BJ (cell line): Measurements from ENCODE around the gene FAM124B. TPM values are rescaled to one million over a fixed set of nuclear protein-coding genes. Genes with fewer than 3 reads are reported as not detected.

Experiments
- CTCF ChIA-PET: fragments of 350-600 bp; formaldehyde crosslinking; extraction: SDS; loops from one replicate; lab custom pipeline; 2021; ENCODE audit warnings: antibody characterized with exemption, inconsistent platforms; lab: Yijun Ruan, JAX
- POLR2A ChIA-PET: fragments of 300-600 bp; sonication (Branson Sonifier 250); formaldehyde crosslinking; extraction: SDS; loops from one replicate; lab custom pipeline; 2021; ENCODE audit warnings: antibody characterized with exemption; lab: Charles Lee
- DNase-seq: peaks from one replicate; pipeline ENCODE4 v3.0.0-alpha.2; 2011; ENCODE audit warnings: low read depth
- H3K27me3 ChIP-seq: 2 replicates; pipeline ENCODE4 v1.6.0; 2011; ENCODE audit warnings: low read length; ENCODE audit not compliant: control insufficient read depth, insufficient read depth
- H3K36me3 ChIP-seq: 2 replicates; pipeline ENCODE4 v1.5.1; 2011; ENCODE audit warnings: low read length; ENCODE audit not compliant: control insufficient read depth, insufficient read depth
- H3K4me3 ChIP-seq: 2 replicates; pipeline ENCODE4 v1.5.1; 2011; ENCODE audit warnings: low read depth, mild to moderate bottlenecking, control low read depth, low read length
- polyA plus RNA-seq: library from polyadenylated mRNA; depleted of rRNA; stranded (reverse); fragments of >200 nt; gene quantifications from 2 replicates; pipeline ENCODE4 v1.2.3, GENCODE V29; 2011
- TF ChIP-seq, protein P1 (sequence below): IDR thresholded peaks from 2 replicates; pipeline ENCODE4 v1.5.1; 2011; ENCODE audit warnings: low read depth, mild to moderate bottlenecking, control low read depth, inconsistent platforms, low read length, moderate library complexity; ENCODE audit not compliant: insufficient read depth

FAM124B gene
- polyA plus RNA-seq, 1 experiment, result 0.04 TPM

DNA sequence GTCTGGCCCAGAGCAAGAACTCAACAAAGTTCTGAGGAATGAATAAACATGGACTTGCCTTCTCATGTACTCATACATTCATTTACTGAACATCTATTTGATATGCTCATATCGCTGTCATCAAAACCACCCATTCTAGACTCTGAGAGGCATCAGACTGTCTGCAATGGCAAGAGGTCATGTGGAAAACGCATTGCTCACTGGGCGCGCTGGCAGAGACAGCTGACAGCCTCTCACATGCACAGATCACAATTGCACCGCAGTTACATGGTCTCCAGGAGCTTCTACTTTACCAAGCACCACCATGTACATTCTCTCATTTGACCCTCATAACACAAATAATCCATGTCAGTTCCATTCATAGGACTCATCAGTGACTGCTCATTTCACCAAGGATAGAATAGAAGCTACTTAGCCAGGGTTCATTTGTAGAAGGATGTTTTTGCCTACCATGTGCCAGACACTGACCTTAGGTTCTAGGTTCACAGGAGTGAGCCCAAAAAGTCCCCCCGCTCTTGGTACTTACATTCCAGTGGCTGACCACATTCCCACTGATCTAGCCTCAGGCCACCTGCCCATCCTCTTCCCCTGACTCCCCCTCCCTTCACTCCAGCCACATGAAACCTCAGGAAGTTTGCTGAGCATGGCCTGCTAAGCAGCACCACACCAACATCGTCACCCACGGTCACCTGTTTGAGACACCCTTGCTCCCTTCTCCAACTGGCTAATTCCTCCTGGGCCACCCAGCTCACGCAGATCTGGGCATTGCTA, 6.1 kb downstream of the FAM124B start:
- TF ChIP-seq, protein P1, sequence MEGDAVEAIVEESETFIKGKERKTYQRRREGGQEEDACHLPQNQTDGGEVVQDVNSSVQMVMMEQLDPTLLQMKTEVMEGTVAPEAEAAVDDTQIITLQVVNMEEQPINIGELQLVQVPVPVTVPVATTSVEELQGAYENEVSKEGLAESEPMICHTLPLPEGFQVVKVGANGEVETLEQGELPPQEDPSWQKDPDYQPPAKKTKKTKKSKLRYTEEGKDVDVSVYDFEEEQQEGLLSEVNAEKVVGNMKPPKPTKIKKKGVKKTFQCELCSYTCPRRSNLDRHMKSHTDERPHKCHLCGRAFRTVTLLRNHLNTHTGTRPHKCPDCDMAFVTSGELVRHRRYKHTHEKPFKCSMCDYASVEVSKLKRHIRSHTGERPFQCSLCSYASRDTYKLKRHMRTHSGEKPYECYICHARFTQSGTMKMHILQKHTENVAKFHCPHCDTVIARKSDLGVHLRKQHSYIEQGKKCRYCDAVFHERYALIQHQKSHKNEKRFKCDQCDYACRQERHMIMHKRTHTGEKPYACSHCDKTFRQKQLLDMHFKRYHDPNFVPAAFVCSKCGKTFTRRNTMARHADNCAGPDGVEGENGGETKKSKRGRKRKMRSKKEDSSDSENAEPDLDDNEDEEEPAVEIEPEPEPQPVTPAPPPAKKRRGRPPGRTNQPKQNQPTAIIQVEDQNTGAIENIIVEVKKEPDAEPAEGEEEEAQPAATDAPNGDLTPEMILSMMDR, result no peak
- Histone ChIP-seq H3K4me3 (no peak overlapping the region), H3K36me3 (no peaks in the 10 kb centered on the region), H3K27me3 (peaks cover 1% of the 10 kb centered on the region)
- ChIA-PET POLR2A (interaction anchor here (0.5 kb wide), 2 partner anchors 190 to 393 kb away, joined by 3 to 4 read pairs; no protein-coding TSS in a partner anchor), CTCF (no interaction called here)
- DNase-seq, result no peak

DNA sequence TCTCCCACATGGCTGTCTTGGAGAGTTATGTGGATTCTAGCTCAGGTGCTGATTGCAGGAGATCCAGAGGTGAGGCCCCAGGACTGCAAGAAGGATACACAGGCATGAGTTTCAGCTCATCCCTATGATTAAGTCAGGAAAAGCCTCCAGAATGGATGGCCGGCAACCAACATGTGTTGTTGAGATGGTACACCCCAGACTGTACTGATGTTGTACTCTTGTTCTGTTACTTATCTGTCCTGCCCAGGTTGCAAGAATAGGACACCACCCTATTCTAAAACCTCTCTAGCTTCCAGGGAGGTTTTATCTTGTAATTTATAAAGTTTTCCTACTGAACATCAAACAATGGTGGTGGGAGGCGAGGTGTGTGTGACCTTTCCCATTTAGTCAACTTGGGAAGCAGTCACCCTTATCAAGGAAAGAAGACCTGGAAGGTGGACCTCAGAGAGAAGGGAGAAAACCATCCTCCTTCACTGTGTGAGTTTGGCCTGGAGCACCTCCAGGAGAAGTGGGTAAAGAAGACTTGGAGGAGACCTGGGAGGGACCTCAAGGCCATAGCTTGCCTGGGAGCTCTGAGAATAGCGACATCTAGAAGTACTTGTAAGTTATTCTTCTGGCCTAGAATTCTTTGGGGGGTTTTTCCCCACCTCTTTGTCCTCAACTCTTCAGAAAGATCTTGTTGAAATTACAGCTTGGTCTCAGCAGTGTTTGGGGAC, 8.6 kb downstream of the FAM124B start:
- POLR2A ChIA-PET, result no interaction called here
- H3K4me3 ChIP-seq, result no peak overlapping the region
- peaks cover 1% of the 10 kb centered on the region for H3K27me3 ChIP-seq
- no peak for DNase-seq
- CTCF ChIA-PET, result no interaction called here
- H3K36me3 ChIP-seq, result no peaks in the 10 kb centered on the region
- TF ChIP-seq, protein P1, result no peak

DNA sequence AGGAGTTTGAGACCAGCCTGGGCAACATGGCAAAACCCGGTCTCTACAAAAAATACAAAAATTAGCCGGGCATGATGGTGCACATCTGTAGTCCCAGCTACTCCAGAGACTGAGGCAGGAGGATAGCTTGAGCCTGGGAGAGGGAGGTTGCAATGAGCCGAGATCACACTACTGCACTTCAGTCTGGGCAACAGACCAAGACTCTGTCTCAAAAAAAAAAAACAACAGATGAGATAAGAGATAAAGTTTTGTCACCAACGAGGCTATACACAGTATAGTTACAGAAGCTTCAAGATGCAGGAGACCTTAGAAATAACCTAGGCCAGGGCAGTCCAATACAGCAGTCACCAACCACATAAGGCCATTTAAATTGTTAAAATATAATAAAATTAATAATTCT, 9.4 kb downstream of the FAM124B start:
- DNase-seq, result no peak
- ChIA-PET POLR2A (interaction anchor here (0.5 kb wide), 1 partner anchor 46 kb away, joined by 4 read pairs; no protein-coding TSS in a partner anchor), CTCF (interaction anchor here (0.6 to 1.1 kb wide), 2 partner anchors 10 to 224 kb away, joined by 3 to 4 read pairs; partner anchors contain the start of gene FAM124B)
- Histone ChIP-seq H3K36me3 (no peaks in the 10 kb centered on the region), H3K27me3 (peaks cover 1% of the 10 kb centered on the region), H3K4me3 (no peak overlapping the region)
- TF ChIP-seq, protein P1, result no peak

DNA sequence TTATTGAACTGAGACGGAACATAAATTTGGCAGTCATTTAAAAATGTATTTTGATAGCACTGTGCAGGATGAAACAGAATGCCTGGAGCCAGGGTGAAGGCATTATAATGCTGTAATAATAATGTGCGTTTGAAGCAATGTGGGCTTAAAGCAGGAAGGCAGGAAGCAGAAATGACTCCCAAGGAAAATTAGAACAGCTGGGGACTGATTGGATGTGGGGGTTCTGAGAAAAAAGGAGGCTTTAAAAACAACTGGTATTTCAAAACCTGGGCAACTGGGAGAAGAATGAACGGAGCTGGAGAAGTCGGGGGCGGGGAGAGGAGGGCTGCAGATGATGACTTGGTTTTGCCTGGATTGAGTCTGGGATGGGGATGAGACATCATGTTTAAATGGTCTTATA, 12.6 kb downstream of the FAM124B start:
- POLR2A ChIA-PET, result no interaction called here

More for the DNA sequence above, 12.6 kb downstream of the FAM124B start:
- no peaks in the 10 kb centered on the region for H3K36me3 ChIP-seq
- TF ChIP-seq, protein P1, result no peak
- no peaks in the 10 kb centered on the region; the same call in none of the 2 replicates for H3K27me3 ChIP-seq
- CTCF ChIA-PET, result no interaction called here
- no peak overlapping the region for H3K4me3 ChIP-seq
- no peak for DNase-seq
